GM08714 (cell line): ENCODE measurements around the gene KRTAP19-1.
"Not testable (repeated sequence)": the region's sequence is repeated elsewhere in the genome, so short reads cannot be mapped to it uniquely, and the experiment has no call there.

Experiments
- H3K4me3 ChIP-seq: fragments of 200-500 bp; sonication (Bioruptor generic); 2 replicates; pipeline ENCODE4 v1.5.1; 2014; ENCODE audit warnings: mild to moderate bottlenecking, low read length, inconsistent platforms
- ZNF274 ChIP-seq: IDR thresholded peaks from 2 replicates; pipeline ENCODE4 v1.6.1; 2012; ENCODE audit warnings: mild to moderate bottlenecking, low read depth, low read length

The KRTAP19-1 gene

GRCh38 chr21:30480145-30480544, at the start of gene KRTAP19-1:
Gene KRTAP19-1 (minus strand): TSS chr21:30480367. CDS start chr21:30480317, 50 bp downstream.
- H3K4me3 ChIP-seq, result no peak within 1 kb of the TSS
- TF ChIP-seq ZNF274, result no peak

GRCh38 chr21:30518876-30519275, 38.7 kb upstream of the KRTAP19-1 start:
- no peak overlapping the region for H3K4me3 ChIP-seq
- no peak for TF ChIP-seq ZNF274

- no peak for TF ChIP-seq ZNF274
- H3K4me3 ChIP-seq, result no peak overlapping the region
Observed at GRCh38 chr21:30515681-30516080, 35.5 kb upstream of the KRTAP19-1 start.

- not testable (repeated sequence) for H3K4me3 ChIP-seq
Observed at GRCh38 chr21:30505621-30506205, 25.5 kb upstream of the KRTAP19-1 start.

GRCh38 chr21:30502041-30502440, 21.9 kb upstream of the KRTAP19-1 start, which contains the start of gene KRTAP19-5:
Gene KRTAP19-5 (minus strand): TSS chr21:30502141. CDS start chr21:30502090, 51 bp downstream.
- H3K4me3 ChIP-seq, result no peak within 1 kb of the TSS
- TF ChIP-seq ZNF274, result no peak

GRCh38 chr21:30497065-30497464, 16.9 kb upstream of the KRTAP19-1 start, which contains the start of gene KRTAP19-4:
Gene KRTAP19-4 (minus strand): TSS chr21:30497165. CDS start chr21:30497110, 55 bp downstream.
- H3K4me3 ChIP-seq, result no peak within 1 kb of the TSS
- TF ChIP-seq ZNF274, result no peak

GRCh38 chr21:30491963-30492428, 11.8 kb upstream of the KRTAP19-1 start, which contains the start of gene KRTAP19-3:
Gene KRTAP19-3 (minus strand): TSS chr21:30492013. CDS start chr21:30491957, 56 bp downstream.
- H3K4me3 ChIP-seq, result no peak within 1 kb of the TSS
- TF ChIP-seq ZNF274, result no peak

- H3K4me3 ChIP-seq, result no peak within 1 kb of the TSS
- TF ChIP-seq ZNF274, result no peak
Observed at GRCh38 chr21:30487336-30487735, 7.2 kb upstream of the KRTAP19-1 start, which contains the start of gene KRTAP19-2. Gene KRTAP19-2 (minus strand): TSS chr21:30487436. CDS start chr21:30487348, 88 bp downstream.

- H3K4me3 ChIP-seq, result no peak overlapping the region
- TF ChIP-seq ZNF274, result no peak
Observed at GRCh38 chr21:30486180-30486579, 6.0 kb upstream of the KRTAP19-1 start.

- no peak overlapping the region for H3K4me3 ChIP-seq
- TF ChIP-seq ZNF274, result no peak
Observed at GRCh38 chr21:30482130-30482529, 2.0 kb upstream of the KRTAP19-1 start.

- H3K4me3 ChIP-seq, result no peak overlapping the region
- TF ChIP-seq ZNF274, result no peak
Observed at GRCh38 chr21:30479259-30479658, 908 bp downstream of the KRTAP19-1 start.

GRCh38 chr21:30478004-30478403, 2.2 kb downstream of the KRTAP19-1 start:
- no peak overlapping the region for H3K4me3 ChIP-seq
- no peak for TF ChIP-seq ZNF274

- TF ChIP-seq ZNF274, result no peak
- H3K4me3 ChIP-seq, result no peak overlapping the region
Observed at GRCh38 chr21:30468900-30469714, 11.1 kb downstream of the KRTAP19-1 start.

- no peak overlapping the region for H3K4me3 ChIP-seq
- no peak for TF ChIP-seq ZNF274
Observed at GRCh38 chr21:30463713-30464112, 16.5 kb downstream of the KRTAP19-1 start.

- no peak for TF ChIP-seq ZNF274
Observed at GRCh38 chr21:30448514-30448913, 31.7 kb downstream of the KRTAP19-1 start.

More at GRCh38 chr21:30448514-30448913, 31.7 kb downstream of the KRTAP19-1 start:
- no peak overlapping the region for H3K4me3 ChIP-seq
